Measurements from ENCODE around the gene PSD2. TPM values are rescaled to one million over a fixed set of nuclear protein-coding genes. Genes with fewer than 3 reads are reported as not detected.

Gene PSD2
- polyA plus RNA-seq, 3 donors = not detected

DNA sequence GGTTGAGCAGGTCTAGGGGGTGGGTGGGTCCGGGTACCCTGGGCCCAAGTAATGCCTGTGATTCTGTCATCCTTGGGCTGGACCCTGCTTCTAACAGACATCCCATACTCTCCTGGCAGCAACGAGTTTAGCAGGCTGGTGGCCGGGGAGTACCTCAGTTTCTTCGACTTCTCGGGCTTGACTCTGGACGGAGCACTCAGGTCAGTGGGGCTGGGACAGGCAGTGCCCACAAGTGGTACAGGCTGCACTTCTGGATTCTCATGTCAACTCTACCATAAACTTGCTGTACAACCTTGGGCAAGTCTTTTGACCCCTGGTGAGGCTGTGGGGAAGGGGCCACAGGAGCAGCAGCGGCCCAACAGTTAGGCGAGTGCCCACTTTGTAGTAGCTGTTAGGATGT is 21.8 kb downstream of the PSD2 start:
- Mint-ChIP-seq H3K4me3 (no peak overlapping the region), H3K36me3 (no peaks in the 10 kb centered on the region), H3K27ac (no peak overlapping the region), H3K4me1 (no peaks in the 10 kb centered on the region), H3K27me3 (ENCODE audit: low read depth in 3 of 3) (peaks cover 11 to 16% (median 11%) of the 10 kb centered on the region in 3 donors), H3K9me3 (peaks cover 0 to 8% (median 4%) of the 10 kb centered on the region in 7 donors)
- H3K4me2 ChIP-seq (replicated peaks; ENCODE audit: extremely low read depth, low read length, poor library complexity, severe bottlenecking) = no peak overlapping the region
- no peak overlapping the region for H3K4me3 ChIP-seq (replicated peaks in 1 of 3; ENCODE audit: low read depth in 2 of 3, low read length in 3 of 3)
- no peaks in the 10 kb centered on the region for H3K27me3 ChIP-seq (ENCODE audit: control insufficient read depth in 2 of 2, insufficient read depth in 2 of 2, low read length in 2 of 2)
- 93% methylated on average over 4 of the region's 8 CpGs for WGBS (ENCODE audit: insufficient coverage)
- H3K9ac ChIP-seq (ENCODE audit: insufficient read depth, low read length, poor library complexity, severe bottlenecking) = no peak overlapping the region
- no peaks in the 10 kb centered on the region for H3K79me2 ChIP-seq (ENCODE audit: insufficient read depth, low read length)
- H2AFZ ChIP-seq (ENCODE audit: insufficient read depth, low read depth, low read length, poor library complexity, severe bottlenecking) = no peak overlapping the region
- H3K27ac ChIP-seq (ENCODE audit: low read depth in 1 of 2, low read length in 2 of 2) = no peak overlapping the region
- H3K36me3 ChIP-seq (replicated peaks in 1 of 2; ENCODE audit: control insufficient read depth in 1 of 2, insufficient read depth in 2 of 2, low read length in 2 of 2) = no peaks in the 10 kb centered on the region
- no peaks in the 10 kb centered on the region for H4K20me1 ChIP-seq (ENCODE audit: insufficient read depth, low read length)
- intact Hi-C loops (cut with micrococcal nuclease) = no loop called here
- peaks cover 0 to 3% of the 10 kb centered on the region in 2 donors for H3K9me3 ChIP-seq (replicated peaks in 1 of 2; ENCODE audit: control insufficient read depth in 1 of 2, insufficient read depth in 1 of 2, low read length in 2 of 2)
- TF ChIP-seq, protein P1, sequence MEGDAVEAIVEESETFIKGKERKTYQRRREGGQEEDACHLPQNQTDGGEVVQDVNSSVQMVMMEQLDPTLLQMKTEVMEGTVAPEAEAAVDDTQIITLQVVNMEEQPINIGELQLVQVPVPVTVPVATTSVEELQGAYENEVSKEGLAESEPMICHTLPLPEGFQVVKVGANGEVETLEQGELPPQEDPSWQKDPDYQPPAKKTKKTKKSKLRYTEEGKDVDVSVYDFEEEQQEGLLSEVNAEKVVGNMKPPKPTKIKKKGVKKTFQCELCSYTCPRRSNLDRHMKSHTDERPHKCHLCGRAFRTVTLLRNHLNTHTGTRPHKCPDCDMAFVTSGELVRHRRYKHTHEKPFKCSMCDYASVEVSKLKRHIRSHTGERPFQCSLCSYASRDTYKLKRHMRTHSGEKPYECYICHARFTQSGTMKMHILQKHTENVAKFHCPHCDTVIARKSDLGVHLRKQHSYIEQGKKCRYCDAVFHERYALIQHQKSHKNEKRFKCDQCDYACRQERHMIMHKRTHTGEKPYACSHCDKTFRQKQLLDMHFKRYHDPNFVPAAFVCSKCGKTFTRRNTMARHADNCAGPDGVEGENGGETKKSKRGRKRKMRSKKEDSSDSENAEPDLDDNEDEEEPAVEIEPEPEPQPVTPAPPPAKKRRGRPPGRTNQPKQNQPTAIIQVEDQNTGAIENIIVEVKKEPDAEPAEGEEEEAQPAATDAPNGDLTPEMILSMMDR (IDR thresholded peaks at IDR 0.05) = no peak
- DNase-seq = no peak
- H3K4me1 ChIP-seq (ENCODE audit: control insufficient read depth in 1 of 2, insufficient read depth in 2 of 2, low read length in 2 of 2) = no peaks in the 10 kb centered on the region

DNA sequence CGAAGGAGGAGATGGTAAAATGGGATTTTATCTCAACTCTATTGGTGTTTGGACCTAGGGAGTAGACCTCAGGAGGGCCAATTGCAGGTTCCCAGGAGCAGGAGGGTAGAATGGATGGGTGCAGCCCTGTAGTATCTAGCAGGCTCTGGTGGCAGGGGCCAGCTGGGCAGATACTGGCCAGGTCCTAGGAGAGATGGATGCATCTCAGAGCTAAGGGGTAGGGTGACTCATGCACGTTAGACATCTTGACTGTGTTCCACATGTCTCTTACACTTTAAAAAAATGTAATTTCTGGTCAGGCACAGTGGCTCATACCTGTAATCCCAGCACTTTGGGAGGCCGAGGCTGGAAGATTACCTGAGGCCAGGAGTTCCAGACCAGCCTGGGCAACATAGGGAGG is 22.4 kb downstream of the PSD2 start:
- Histone ChIP-seq H3K4me3 (replicated peaks in 1 of 3; ENCODE audit: low read depth in 2 of 3, low read length in 3 of 3) (no peak overlapping the region), H3K9me3 (replicated peaks in 1 of 2; ENCODE audit: control insufficient read depth in 1 of 2, insufficient read depth in 1 of 2, low read length in 2 of 2) (peaks cover 0 to 3% of the 10 kb centered on the region in 2 donors), H3K27ac (ENCODE audit: low read depth in 1 of 2, low read length in 2 of 2) (no peak overlapping the region), H3K36me3 (replicated peaks in 1 of 2; ENCODE audit: control insufficient read depth in 1 of 2, insufficient read depth in 2 of 2, low read length in 2 of 2) (no peaks in the 10 kb centered on the region), H3K4me2 (replicated peaks; ENCODE audit: extremely low read depth, low read length, poor library complexity, severe bottlenecking) (no peak overlapping the region), H3K9ac (ENCODE audit: insufficient read depth, low read length, poor library complexity, severe bottlenecking) (no peak overlapping the region), H2AFZ (ENCODE audit: insufficient read depth, low read depth, low read length, poor library complexity, severe bottlenecking) (no peak overlapping the region), H3K27me3 (ENCODE audit: control insufficient read depth in 2 of 2, insufficient read depth in 2 of 2, low read length in 2 of 2) (no peaks in the 10 kb centered on the region), H3K79me2 (ENCODE audit: insufficient read depth, low read length) (no peaks in the 10 kb centered on the region), H3K4me1 (ENCODE audit: control insufficient read depth in 1 of 2, insufficient read depth in 2 of 2, low read length in 2 of 2) (no peaks in the 10 kb centered on the region), H4K20me1 (ENCODE audit: insufficient read depth, low read length) (no peaks in the 10 kb centered on the region)
- TF ChIP-seq, protein P1 (IDR thresholded peaks at IDR 0.05) = no peak
- 100% methylated on average over 2 of the region's 3 CpGs for WGBS (ENCODE audit: insufficient coverage)
- Mint-ChIP-seq H3K4me3 (no peak overlapping the region), H3K9me3 (peaks cover 0 to 8% (median 4%) of the 10 kb centered on the region in 7 donors), H3K4me1 (no peaks in the 10 kb centered on the region), H3K36me3 (no peaks in the 10 kb centered on the region), H3K27ac (no peak overlapping the region), H3K27me3 (ENCODE audit: low read depth in 3 of 3) (peaks cover 11 to 16% (median 11%) of the 10 kb centered on the region in 3 donors)
- intact Hi-C loops (cut with micrococcal nuclease) = no loop called here
- no peak for DNase-seq
